IPS-18a (cell line): ENCODE data around the gene IL15RA.

ENCODE experiments used
- H3K27ac ChIP-seq: one replicate; pipeline ENCODE4 v1.5.1; 2013; ENCODE audit warnings: low read length
- H3K27me3 ChIP-seq: one replicate; pipeline ENCODE4 v1.6.1; 2013; ENCODE audit warnings: mild to moderate bottlenecking, low read length; ENCODE audit not compliant: control insufficient read depth, insufficient read depth
- H3K36me3 ChIP-seq: one replicate; pipeline ENCODE4 v1.6.1; 2013; ENCODE audit warnings: low read depth, low read length; ENCODE audit not compliant: control insufficient read depth
- H3K4me1 ChIP-seq: one replicate; pipeline ENCODE4 v1.6.1; 2013; ENCODE audit warnings: low read depth, low read length; ENCODE audit not compliant: control insufficient read depth
- H3K4me3 ChIP-seq: one replicate; pipeline ENCODE4 v1.5.1; 2013; ENCODE audit warnings: low read length
- H3K9ac ChIP-seq: one replicate; pipeline ENCODE4 v1.6.1; 2013; ENCODE audit warnings: mild to moderate bottlenecking, low read length, moderate library complexity
- H3K9me3 ChIP-seq: one replicate; pipeline ENCODE4 v1.6.1; 2013; ENCODE audit warnings: low read depth, low read length; ENCODE audit not compliant: control insufficient read depth

IL15RA gene

GRCh38 chr10:5945561-5946418 lies 31.6 kb downstream of the IL15RA start:
- H3K9ac ChIP-seq: no peak overlapping the region

GRCh38 chr10:5945190-5945509 lies 32.2 kb downstream of the IL15RA start:
- no peak overlapping the region for H3K9ac ChIP-seq
- no peaks in the 10 kb centered on the region for H3K36me3 ChIP-seq
- no peak overlapping the region for H3K27ac ChIP-seq
- H3K9me3 ChIP-seq: no peaks in the 10 kb centered on the region
- no peaks in the 10 kb centered on the region for H3K27me3 ChIP-seq
- H3K4me3 ChIP-seq: no peak overlapping the region
- H3K4me1 ChIP-seq: peaks cover 15% of the 10 kb centered on the region

More at GRCh38 chr10:5945561-5946418, 31.6 kb downstream of the IL15RA start:
- Histone ChIP-seq H3K27ac (no peak overlapping the region), H3K4me3 (no peak overlapping the region), H3K27me3 (no peaks in the 10 kb centered on the region), H3K9me3 (no peaks in the 10 kb centered on the region), H3K36me3 (no peaks in the 10 kb centered on the region), H3K4me1 (peaks cover 15% of the 10 kb centered on the region)

GRCh38 chr10:5944389-5945189 lies 32.8 kb downstream of the IL15RA start:
- no peaks in the 10 kb centered on the region for H3K9me3 ChIP-seq
- H3K27ac ChIP-seq: no peak overlapping the region
- H3K36me3 ChIP-seq: no peaks in the 10 kb centered on the region
- peaks cover 15% of the 10 kb centered on the region for H3K4me1 ChIP-seq
- no peak overlapping the region for H3K9ac ChIP-seq
- no peaks in the 10 kb centered on the region for H3K27me3 ChIP-seq
- no peak overlapping the region for H3K4me3 ChIP-seq

GRCh38 chr10:5943536-5943935 lies 33.8 kb downstream of the IL15RA start:
- no peak overlapping the region for H3K27ac ChIP-seq
- H3K27me3 ChIP-seq: no peaks in the 10 kb centered on the region
- H3K36me3 ChIP-seq: no peaks in the 10 kb centered on the region
- no peak overlapping the region for H3K4me3 ChIP-seq
- H3K4me1 ChIP-seq: peaks cover 15% of the 10 kb centered on the region
- no peak overlapping the region for H3K9ac ChIP-seq
- no peaks in the 10 kb centered on the region for H3K9me3 ChIP-seq

- no peak overlapping the region for H3K27ac ChIP-seq
- no peaks in the 10 kb centered on the region for H3K9me3 ChIP-seq
- peaks cover 7% of the 10 kb centered on the region for H3K36me3 ChIP-seq
- H3K27me3 ChIP-seq: no peaks in the 10 kb centered on the region
- H3K4me1 ChIP-seq: peaks cover 15% of the 10 kb centered on the region
- H3K9ac ChIP-seq: no peak overlapping the region
- H3K4me3 ChIP-seq: no peak overlapping the region
These were observed 34.9 kb downstream of the IL15RA start for GRCh38 chr10:5942474-5942873.

- Histone ChIP-seq H3K27ac (no peak overlapping the region), H3K4me3 (no peak overlapping the region), H3K9me3 (no peaks in the 10 kb centered on the region), H3K9ac (no peak overlapping the region), H3K4me1 (peaks cover 15% of the 10 kb centered on the region), H3K27me3 (no peaks in the 10 kb centered on the region), H3K36me3 (peaks cover 9% of the 10 kb centered on the region)
These were observed 35.3 kb downstream of the IL15RA start for GRCh38 chr10:5942001-5942400.

GRCh38 chr10:5941579-5941978 lies 35.8 kb downstream of the IL15RA start:
- H3K9ac ChIP-seq: no peak overlapping the region
- H3K4me1 ChIP-seq: peaks cover 15% of the 10 kb centered on the region

GRCh38 chr10:5940807-5941218 lies 36.5 kb downstream of the IL15RA start:
- Histone ChIP-seq H3K36me3 (peaks cover 18% of the 10 kb centered on the region), H3K9me3 (no peaks in the 10 kb centered on the region), H3K4me1 (peaks cover 15% of the 10 kb centered on the region), H3K27ac (no peak overlapping the region), H3K4me3 (no peak overlapping the region), H3K9ac (no peak overlapping the region), H3K27me3 (no peaks in the 10 kb centered on the region)

More at GRCh38 chr10:5941579-5941978, 35.8 kb downstream of the IL15RA start:
- no peaks in the 10 kb centered on the region for H3K9me3 ChIP-seq
- no peak overlapping the region for H3K4me3 ChIP-seq
- H3K36me3 ChIP-seq: peaks cover 14% of the 10 kb centered on the region
- H3K27ac ChIP-seq: no peak overlapping the region
- no peaks in the 10 kb centered on the region for H3K27me3 ChIP-seq

GRCh38 chr10:5938291-5938690 lies 39.1 kb downstream of the IL15RA start:
- H3K27me3 ChIP-seq: no peaks in the 10 kb centered on the region
- no peaks in the 10 kb centered on the region for H3K4me1 ChIP-seq
- H3K9ac ChIP-seq: no peak overlapping the region
- peaks cover 25% of the 10 kb centered on the region for H3K36me3 ChIP-seq
- H3K4me3 ChIP-seq: no peak overlapping the region
- H3K27ac ChIP-seq: no peak overlapping the region
- no peaks in the 10 kb centered on the region for H3K9me3 ChIP-seq

GRCh38 chr10:5937016-5937415 lies 40.3 kb downstream of the IL15RA start:
- no peak overlapping the region for H3K4me3 ChIP-seq
- H3K36me3 ChIP-seq: peaks cover 25% of the 10 kb centered on the region
- no peaks in the 10 kb centered on the region for H3K4me1 ChIP-seq
- H3K9ac ChIP-seq: no peak overlapping the region
- no peak overlapping the region for H3K27ac ChIP-seq
- H3K9me3 ChIP-seq: no peaks in the 10 kb centered on the region
- H3K27me3 ChIP-seq: no peaks in the 10 kb centered on the region

- peaks cover 36% of the 10 kb centered on the region for H3K36me3 ChIP-seq
These were observed 41.7 kb downstream of the IL15RA start for GRCh38 chr10:5935628-5936027.

More at GRCh38 chr10:5935628-5936027, 41.7 kb downstream of the IL15RA start:
- H3K9ac ChIP-seq: no peak overlapping the region
- H3K4me3 ChIP-seq: no peak overlapping the region
- no peaks in the 10 kb centered on the region for H3K27me3 ChIP-seq
- no peaks in the 10 kb centered on the region for H3K9me3 ChIP-seq
- no peak overlapping the region for H3K27ac ChIP-seq
- no peaks in the 10 kb centered on the region for H3K4me1 ChIP-seq
